PFSK-1 (cell line): ENCODE results near the gene ENC1.

ENCODE experiments used
- POLR2AphosphoS5 ChIP-seq: IDR thresholded peaks from 2 replicates; pipeline ENCODE4 v1.6.1; 2012; ENCODE audit warnings: low read depth, mild to moderate bottlenecking, control low read depth, low read length, moderate library complexity
- REST ChIP-seq, 2 experiments: IDR thresholded peaks; 2 replicates each; pipeline versions ENCODE4 v1.6.1 to v1.8.0; 2011 to 2012; ENCODE audit warnings: low read depth in 2 of 2, low read length in 2 of 2, control low read depth in 1 of 2, inconsistent platforms in 1 of 2, mild to moderate bottlenecking in 1 of 2, moderate library complexity in 1 of 2; ENCODE audit not compliant: insufficient read depth in 1 of 2
- SIN3A ChIP-seq: IDR thresholded peaks from 2 replicates; pipeline ENCODE4 v1.6.1; 2012; ENCODE audit warnings: mild to moderate bottlenecking, low read length, moderate library complexity, borderline replicate concordance; ENCODE audit not compliant: insufficient read depth
- TAF1 ChIP-seq: IDR thresholded peaks from 2 replicates; pipeline ENCODE4 v1.6.1; 2012; ENCODE audit warnings: low read length, control low read depth, borderline replicate concordance; ENCODE audit not compliant: insufficient read depth

- TF ChIP-seq POLR2AphosphoS5 (no peak), REST (IDR thresholded peaks at IDR 0.05; ENCODE audit: insufficient read depth in 1 of 2, low read depth in 2 of 2, low read length in 2 of 2) (no peak), TAF1 (no peak), SIN3A (no peak)
These were observed 31.8 kb upstream of the ENC1 start for GRCh38 chr5:74672215-74672877.
